ENCODE data around the gene NDUFV1. TPM values are rescaled to one million over a fixed set of nuclear protein-coding genes. Genes with fewer than 3 reads are reported as not detected.

The NDUFV1 gene
- total RNA-seq, 2 donors from 2014 or later, result 424 to 522 TPM

DNA sequence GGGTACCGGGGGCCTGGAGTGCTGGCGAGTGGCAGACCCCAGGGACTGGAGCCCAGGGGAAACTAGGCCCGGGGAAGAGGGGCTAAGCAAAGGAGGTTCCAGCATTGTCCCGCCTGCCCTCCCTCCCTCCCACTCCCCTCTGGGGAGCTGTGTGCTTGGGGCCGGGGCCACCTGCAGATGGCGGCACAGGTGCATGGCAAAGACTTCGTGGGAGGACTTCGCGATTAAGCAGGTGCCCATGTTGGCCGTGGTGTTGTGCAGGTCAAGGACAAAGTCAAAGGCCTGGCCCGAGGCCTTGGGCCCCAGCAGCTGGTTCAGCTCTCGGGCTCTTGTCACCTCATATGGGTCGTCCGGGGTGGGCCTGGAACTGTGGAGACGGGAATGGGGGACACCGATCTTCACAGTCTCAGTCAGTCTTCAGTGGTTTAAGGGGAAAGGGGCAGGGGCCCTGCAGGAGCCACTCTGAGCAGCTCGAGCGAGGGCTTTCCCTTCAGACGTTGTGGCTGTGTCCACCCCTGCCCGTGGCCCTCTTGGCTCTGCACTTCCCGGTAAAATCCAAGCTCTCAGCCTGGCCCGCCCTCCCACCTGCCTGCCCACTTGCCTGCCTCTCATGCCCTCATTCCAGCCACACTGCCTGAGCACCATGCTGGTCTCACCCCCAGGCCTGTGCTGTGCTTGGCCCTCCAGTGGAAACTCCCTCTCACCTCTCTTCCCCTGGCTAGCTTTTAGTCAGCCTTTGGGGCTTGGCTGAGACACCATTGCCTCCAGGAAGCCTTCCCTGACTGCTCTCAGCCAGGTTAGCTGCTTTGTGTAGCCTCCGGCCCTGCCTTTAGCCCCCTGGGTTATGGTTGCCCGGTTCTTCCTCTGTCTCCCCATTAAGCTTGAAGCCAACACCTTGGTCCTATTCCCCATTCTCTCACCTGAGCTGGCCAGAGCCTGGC, 39.1 kb downstream of the NDUFV1 start:
- no peaks in the 10 kb centered on the region for H3K27me3 ChIP-seq
- TF ChIP-seq, protein P1, sequence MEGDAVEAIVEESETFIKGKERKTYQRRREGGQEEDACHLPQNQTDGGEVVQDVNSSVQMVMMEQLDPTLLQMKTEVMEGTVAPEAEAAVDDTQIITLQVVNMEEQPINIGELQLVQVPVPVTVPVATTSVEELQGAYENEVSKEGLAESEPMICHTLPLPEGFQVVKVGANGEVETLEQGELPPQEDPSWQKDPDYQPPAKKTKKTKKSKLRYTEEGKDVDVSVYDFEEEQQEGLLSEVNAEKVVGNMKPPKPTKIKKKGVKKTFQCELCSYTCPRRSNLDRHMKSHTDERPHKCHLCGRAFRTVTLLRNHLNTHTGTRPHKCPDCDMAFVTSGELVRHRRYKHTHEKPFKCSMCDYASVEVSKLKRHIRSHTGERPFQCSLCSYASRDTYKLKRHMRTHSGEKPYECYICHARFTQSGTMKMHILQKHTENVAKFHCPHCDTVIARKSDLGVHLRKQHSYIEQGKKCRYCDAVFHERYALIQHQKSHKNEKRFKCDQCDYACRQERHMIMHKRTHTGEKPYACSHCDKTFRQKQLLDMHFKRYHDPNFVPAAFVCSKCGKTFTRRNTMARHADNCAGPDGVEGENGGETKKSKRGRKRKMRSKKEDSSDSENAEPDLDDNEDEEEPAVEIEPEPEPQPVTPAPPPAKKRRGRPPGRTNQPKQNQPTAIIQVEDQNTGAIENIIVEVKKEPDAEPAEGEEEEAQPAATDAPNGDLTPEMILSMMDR (IDR thresholded peaks at IDR 0.05), result no peak
- H3K36me3 ChIP-seq, result no peaks in the 10 kb centered on the region
- no peak for DNase-seq (ENCODE audit: low spot score)
- H3K4me1 ChIP-seq, result no peaks in the 10 kb centered on the region
- H3K9me3 ChIP-seq, result no peaks in the 10 kb centered on the region
- no peak overlapping the region for H3K4me3 ChIP-seq
- no peak overlapping the region for H3K27ac ChIP-seq

DNA sequence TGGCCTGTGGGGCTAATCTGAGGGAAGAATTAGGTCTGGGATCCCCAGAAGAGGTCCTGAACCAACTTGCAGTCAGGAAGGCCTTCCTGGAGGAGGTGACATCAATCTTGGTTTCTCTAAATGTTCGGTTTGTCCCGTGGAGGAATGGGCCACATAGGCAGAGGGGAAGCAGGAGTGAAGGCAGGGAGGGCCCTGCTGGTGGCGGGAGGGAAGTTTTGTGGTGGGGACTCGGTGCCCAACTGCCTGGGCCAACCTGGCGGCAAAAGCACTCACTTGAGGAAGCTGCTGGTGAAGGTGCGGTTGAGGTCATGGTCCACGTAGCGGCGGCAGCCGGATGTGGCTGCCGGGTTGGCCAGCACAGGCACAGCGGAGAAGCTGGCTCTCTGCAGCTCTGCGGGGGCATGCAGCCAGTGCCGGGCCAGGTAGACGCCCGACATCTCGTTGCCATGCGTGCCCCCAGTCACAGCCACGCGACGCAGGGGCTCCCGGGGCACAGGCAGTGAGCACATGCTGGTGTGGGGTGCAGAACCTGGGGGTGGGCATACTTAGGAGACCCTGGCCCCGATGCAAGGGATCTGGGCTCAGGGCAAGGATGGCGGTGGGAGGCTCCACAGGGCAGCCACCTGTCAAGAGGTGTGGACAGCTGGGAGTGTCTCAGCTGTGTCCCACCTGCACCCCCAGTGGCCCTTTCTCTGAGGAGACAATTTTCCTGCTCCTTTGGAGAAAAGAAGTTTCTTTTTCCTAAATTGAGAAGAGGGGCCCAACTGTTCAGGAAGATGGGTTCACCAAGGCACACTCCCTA, 40.0 kb downstream of the NDUFV1 start:
- Histone ChIP-seq H3K27me3 (no peaks in the 10 kb centered on the region), H3K36me3 (no peaks in the 10 kb centered on the region), H3K4me3 (no peak overlapping the region), H3K9me3 (no peaks in the 10 kb centered on the region), H3K27ac (no peak overlapping the region), H3K4me1 (no peaks in the 10 kb centered on the region)
- no peak for DNase-seq (ENCODE audit: low spot score)
- TF ChIP-seq, protein P1 (IDR thresholded peaks at IDR 0.05), result no peak

DNA sequence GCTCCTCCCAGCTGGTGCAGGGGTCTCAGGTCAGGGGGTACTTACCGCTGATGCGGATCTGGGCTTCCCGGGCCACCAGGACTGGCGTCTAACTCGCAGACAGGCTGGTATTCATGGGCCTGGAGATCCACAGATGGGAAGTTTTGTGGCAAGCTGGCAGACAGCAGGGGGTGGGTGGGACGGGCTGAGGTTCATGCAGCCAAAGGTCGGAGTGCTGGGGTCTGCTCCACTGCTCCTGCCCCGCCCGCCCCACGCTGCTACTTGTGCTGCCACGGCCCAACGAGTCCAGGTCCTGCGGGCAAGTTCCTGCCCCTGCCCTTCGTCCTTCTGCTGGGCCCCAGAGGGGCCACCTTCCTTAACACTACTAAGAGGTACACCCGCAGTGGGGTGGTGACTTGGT, 40.7 kb downstream of the NDUFV1 start:
- Histone ChIP-seq H3K9me3 (no peaks in the 10 kb centered on the region), H3K4me1 (no peaks in the 10 kb centered on the region), H3K4me3 (no peak overlapping the region), H3K27me3 (no peaks in the 10 kb centered on the region), H3K36me3 (no peaks in the 10 kb centered on the region), H3K27ac (no peak overlapping the region)
- no peak for DNase-seq (ENCODE audit: low spot score)
- TF ChIP-seq, protein P1 (IDR thresholded peaks at IDR 0.05), result no peak

DNA sequence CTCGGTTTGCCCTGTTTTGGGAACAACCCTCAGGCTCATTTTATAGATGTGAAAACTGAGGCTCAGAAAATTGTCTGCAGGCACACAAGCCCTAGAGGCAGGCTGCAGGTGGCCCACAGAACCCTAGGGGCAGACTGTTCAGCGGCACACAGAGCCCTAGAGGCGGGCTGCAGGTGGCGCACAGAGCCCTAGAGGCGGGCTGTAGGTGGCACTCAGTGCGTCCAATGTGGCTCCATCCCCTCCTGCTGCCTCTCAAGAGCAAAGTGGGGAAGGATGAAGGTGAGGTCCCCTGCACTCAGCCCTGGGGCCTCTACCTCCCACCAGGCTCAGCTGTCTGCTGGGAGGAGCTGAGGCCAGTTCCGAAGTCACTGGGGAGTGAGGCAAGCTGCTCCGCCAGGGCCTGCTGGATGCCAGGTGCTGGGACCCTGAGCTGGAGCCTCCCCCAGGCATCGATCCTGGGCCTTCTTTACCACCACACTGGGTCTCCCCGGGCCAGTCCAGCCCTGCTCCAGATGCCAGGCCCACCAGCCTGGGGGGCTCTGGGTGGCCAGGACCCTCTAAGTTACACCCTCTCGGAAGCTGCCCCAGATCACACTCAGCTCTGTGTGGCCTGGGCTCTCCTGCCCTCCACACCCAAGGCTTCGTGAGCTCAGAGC, 41.5 kb downstream of the NDUFV1 start:
- no peaks in the 10 kb centered on the region for H3K27me3 ChIP-seq
- no peaks in the 10 kb centered on the region for H3K36me3 ChIP-seq
- DNase-seq (ENCODE audit: low spot score), result no peak
- TF ChIP-seq, protein P1 (IDR thresholded peaks at IDR 0.05), result no peak
- H3K9me3 ChIP-seq, result no peaks in the 10 kb centered on the region
- no peak overlapping the region for H3K27ac ChIP-seq
- H3K4me3 ChIP-seq, result no peak overlapping the region
- no peaks in the 10 kb centered on the region for H3K4me1 ChIP-seq

DNA sequence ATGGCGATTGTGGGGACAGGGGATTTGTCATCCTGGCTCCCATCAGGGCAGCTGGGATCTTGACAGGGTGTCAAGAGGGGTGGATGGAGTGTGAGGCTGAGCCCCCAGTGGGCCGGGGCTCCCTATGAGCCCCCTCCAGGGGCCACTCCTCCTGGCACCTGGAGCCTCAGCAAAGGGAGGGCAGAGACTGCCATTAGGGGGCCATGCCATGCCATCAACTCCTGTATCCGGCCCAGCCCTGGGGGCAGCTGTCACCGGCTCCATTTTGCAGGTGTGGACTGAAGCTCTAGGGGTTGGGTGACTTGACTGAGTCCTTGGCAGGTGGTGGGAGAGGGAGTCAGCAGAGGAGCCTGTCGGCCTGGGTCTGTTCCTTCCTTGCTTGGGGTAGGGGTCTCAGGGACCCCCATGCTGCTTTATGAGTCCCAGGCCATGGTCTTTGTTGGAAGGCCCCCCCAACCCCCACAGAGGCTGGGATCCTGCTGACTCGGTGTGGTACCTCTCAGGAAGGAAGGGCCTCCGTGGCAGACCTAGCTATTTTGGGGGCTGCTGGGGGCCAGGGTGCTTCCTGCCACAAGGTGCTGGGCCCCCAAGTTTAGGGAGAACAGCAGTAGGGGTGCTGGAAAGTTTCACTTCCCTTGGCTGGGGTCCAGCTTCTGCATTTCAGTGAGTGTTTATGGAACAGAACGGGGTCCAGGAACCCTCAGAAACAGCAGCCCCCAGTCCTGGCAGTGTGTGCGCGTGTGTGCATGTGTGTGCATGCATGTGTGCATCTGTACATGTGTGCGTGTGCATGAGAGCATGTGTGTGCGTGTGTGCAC, 42.3 kb downstream of the NDUFV1 start:
- no peaks in the 10 kb centered on the region for H3K27me3 ChIP-seq
- TF ChIP-seq, protein P1 (IDR thresholded peaks at IDR 0.05), result no peak
- no peak overlapping the region for H3K4me3 ChIP-seq
- no peaks in the 10 kb centered on the region for H3K9me3 ChIP-seq
- H3K36me3 ChIP-seq, result no peaks in the 10 kb centered on the region
- no peaks in the 10 kb centered on the region for H3K4me1 ChIP-seq
- no peak overlapping the region for H3K27ac ChIP-seq
- DNase-seq (ENCODE audit: low spot score), result no peak

Measured in right atrium auricular region (tissue), 2 donors.